ENCODE results near the gene HMGN5. TPM values are rescaled to one million over a fixed set of nuclear protein-coding genes. Genes with fewer than 3 reads are reported as not detected.

The HMGN5 gene
- 0.25 and 0.65 TPM in 2 replicates for total RNA-seq

DNA sequence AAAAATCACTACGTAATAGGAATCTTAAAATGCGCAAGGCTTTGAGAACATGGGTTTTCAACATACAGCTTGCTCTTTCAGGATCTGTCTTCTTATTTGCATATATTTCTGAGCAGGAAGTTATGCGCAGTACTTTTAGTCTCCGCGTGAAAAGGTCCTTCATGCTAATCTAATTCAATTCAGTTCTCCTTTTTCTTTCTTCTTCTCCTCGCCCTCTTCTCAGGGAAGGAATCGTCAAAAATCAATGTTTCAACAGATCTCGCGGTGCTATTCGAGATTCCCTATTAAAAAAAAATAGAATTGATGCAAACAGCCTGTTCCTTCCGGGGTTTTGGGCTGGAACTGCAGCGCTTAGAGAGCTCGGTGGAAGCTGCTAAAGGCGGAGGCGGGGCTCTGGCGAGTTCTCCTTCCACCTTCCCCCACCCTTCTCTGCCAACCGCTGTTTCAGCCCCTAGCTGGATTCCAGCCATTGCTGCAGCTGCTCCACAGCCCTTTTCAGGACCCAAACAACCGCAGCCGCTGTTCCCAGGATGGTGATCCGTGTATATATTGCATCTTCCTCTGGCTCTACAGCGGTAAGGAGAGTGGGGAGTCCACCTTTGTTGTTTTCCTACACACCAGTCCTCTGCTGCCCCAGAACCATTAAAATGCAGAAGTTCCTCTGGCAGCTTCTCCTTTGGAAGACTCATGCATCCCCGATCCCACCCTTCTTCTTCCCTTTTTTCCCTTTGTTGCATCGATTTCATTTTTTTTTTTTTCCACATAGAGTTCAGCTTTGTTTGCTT is at the start of gene HMGN5, which contains the start of gene SH3BGRL:
Gene HMGN5, minus strand, starts transcription at position 243 of the 785 bp plus-strand sequence. CDS start 80,364 bp downstream, outside the sequence.
Gene SH3BGRL, plus strand, starts transcription at position 432 of the 785 bp plus-strand sequence. Its CDS starts 99 bp downstream, at position 531.

Other genes with a start within 250 kb of the HMGN5 start
- gene SH3BGRL, start 189 bp upstream of the HMGN5 start, total RNA-seq = 35.2 and 62.1 TPM in 2 replicates

Data from mesangial cell (primary cell).